K562 (cell line): ENCODE data around the gene RBP3. TPM values are rescaled to one million over a fixed set of nuclear protein-coding genes. Genes with fewer than 3 reads are reported as not detected.
A peak's percentile ranks its signal among the peaks of the same experiment; 100 is the strongest.

Experiments
- ATAC-seq: fragments of 200-7000 bp; cut with Tn5 transposase; 3 replicates; pipeline ENCODE4 v1.9.1; 2020; ENCODE audit warnings: moderate library complexity
- BruUV-seq: library from RNA; stranded (reverse); fragments of 400-500 nt; replicated peaks from 2 replicates; lab custom pipeline; 2021; lab: Mats Ljungman, UMichigan
- CTCF ChIA-PET: fragments of 300-600 bp; formaldehyde crosslinking; extraction: SDS; loops from one replicate; lab custom pipeline; 2021; ENCODE audit warnings: low intra/inter-chr PET ratio; lab: Yijun Ruan, JAX
- POLR2A ChIA-PET: fragments of 300-600, 350-650 bp; sonication (Branson Sonifier 250); formaldehyde crosslinking; extraction: SDS; loops from one replicate; lab custom pipeline; 2021; ENCODE audit warnings: antibody characterized with exemption, inconsistent platforms; lab: Yijun Ruan, JAX
- DNase-seq, 4 experiments: peaks; one replicate each; pipeline versions ENCODE4 v3.0.0 to v3.0.0-alpha.2; 2011 to 2018; ENCODE audit warnings: low spot score in 3 of 4, mixed read lengths in 3 of 4; ENCODE audit errors: extremely low read depth in 1 of 4
- FAIRE-seq: peaks from 2 replicates; lab custom pipeline; 2011; peaks lifted over from hg19 to GRCh38; lab: Jason Lieb, UNC
- H2AFZ ChIP-seq: 2 replicates; pipeline ENCODE4 v1.6.0; 2011; ENCODE audit warnings: low read depth, low read length, control low read depth, inconsistent platforms
- H3K27ac ChIP-seq: fragments of 200-600 bp; 3 replicates; pipeline ENCODE4 v1.8.0; 2011; ENCODE audit warnings: low read depth, mild to moderate bottlenecking, control low read depth, inconsistent platforms, low read length, moderate library complexity, mixed read lengths; ENCODE audit errors: extremely low read depth
- H3K27me3 ChIP-seq, 2 experiments: fragments of 300-600 bp in 1 of 2; 2 replicates in 1 of 2; 3 replicates in 1 of 2; pipeline versions ENCODE4 v1.6.0 to v1.8.0; 2011; ENCODE audit warnings: inconsistent platforms in 2 of 2, low read length in 2 of 2, mild to moderate bottlenecking in 1 of 2, mixed read lengths in 1 of 2, moderate library complexity in 1 of 2; ENCODE audit not compliant: control insufficient read depth in 2 of 2, insufficient read depth in 2 of 2
- H3K36me3 ChIP-seq: fragments of 300-600 bp; 3 replicates; pipeline ENCODE4 v1.8.0; 2011; ENCODE audit warnings: mild to moderate bottlenecking, low read length, inconsistent platforms; ENCODE audit not compliant: control insufficient read depth, insufficient read depth
- H3K4me1 ChIP-seq, 2 experiments: fragments of 200-600 bp in 1 of 2; replicated peaks in 1 of 2; 2 replicates in 1 of 2; 3 replicates in 1 of 2; pipeline versions ENCODE4 v1.5.1 to v1.8.0; 2011; ENCODE audit warnings: inconsistent platforms in 2 of 2, low read length in 2 of 2, mild to moderate bottlenecking in 1 of 2, mixed read lengths in 1 of 2, moderate library complexity in 1 of 2; ENCODE audit not compliant: control insufficient read depth in 2 of 2, insufficient read depth in 2 of 2
- H3K4me2 ChIP-seq: 2 replicates; pipeline ENCODE4 v1.6.1; 2011; ENCODE audit warnings: low read length, control low read depth, inconsistent platforms, mixed read lengths; ENCODE audit not compliant: insufficient read depth
- H3K4me3 ChIP-seq: fragments of 200-600 bp; sonication (generic), shearing (Covaris generic); 2 replicates; pipeline ENCODE4 v1.5.1; 2016; ENCODE audit warnings: control low read depth, inconsistent platforms
- H3K79me2 ChIP-seq: fragments of 200-600 bp; 3 replicates; pipeline ENCODE4 v1.8.0; 2011; ENCODE audit warnings: low read length, inconsistent platforms; ENCODE audit not compliant: control insufficient read depth, insufficient read depth
- H3K9ac ChIP-seq, 2 experiments: 2 replicates each; pipeline versions ENCODE4 v1.6.0 to v1.6.1; 2011; ENCODE audit warnings: low read depth in 2 of 2, low read length in 2 of 2, control low read depth in 1 of 2, inconsistent platforms in 1 of 2, mild to moderate bottlenecking in 1 of 2, mixed read lengths in 1 of 2; ENCODE audit not compliant: insufficient read depth in 1 of 2
- H3K9me1 ChIP-seq: one replicate; pipeline ENCODE4 v1.6.0; 2011; ENCODE audit warnings: inconsistent platforms, mild to moderate bottlenecking, low read length, moderate library complexity; ENCODE audit not compliant: control insufficient read depth, insufficient read depth
- H3K9me3 ChIP-seq: replicated peaks from 2 replicates; pipeline ENCODE4 v1.5.1; 2011; ENCODE audit warnings: low read depth, low read length, inconsistent platforms; ENCODE audit not compliant: control insufficient read depth, insufficient read depth
- H4K20me1 ChIP-seq: replicated peaks from 2 replicates; pipeline ENCODE4 v1.6.1; 2011; ENCODE audit warnings: low read length, inconsistent platforms, mixed read lengths; ENCODE audit not compliant: control insufficient read depth, insufficient read depth
- BRF1 ChIP-seq: IDR thresholded peaks from 3 replicates; pipeline ENCODE4 v1.6.1; 2011; ENCODE audit warnings: borderline replicate concordance, mild to moderate bottlenecking; ENCODE audit not compliant: insufficient read length; ENCODE audit errors: extremely low read depth
- GTF2B ChIP-seq: IDR thresholded peaks from 2 replicates; pipeline ENCODE4 v1.6.1; 2011; ENCODE audit not compliant: insufficient read length; ENCODE audit errors: extremely low read depth
- HDAC3 ChIP-seq: fragments of 450-650 bp; IDR thresholded peaks from 2 replicates; pipeline ENCODE4 v1.6.1; 2018; ENCODE audit warnings: borderline replicate concordance, mild to moderate bottlenecking, moderate library complexity; ENCODE audit not compliant: partially characterized antibody
- RAD21 ChIP-seq, 2 experiments: fragments of 250-450 bp in 1 of 2; fragments of 450-650 bp in 1 of 2; sonication (Bioruptor Pico) in 1 of 2; formaldehyde crosslinking in 1 of 2; IDR thresholded peaks in 1 of 2; conservative IDR thresholded peaks in 1 of 2; 2 replicates each; pipeline versions ENCODE4 v1.4.0 to v1.8.0; 2020 to 2022; ENCODE audit warnings: mild to moderate bottlenecking in 2 of 2, moderate library complexity in 1 of 2
- RB1 ChIP-seq: fragments of 450-650 bp; IDR thresholded peaks from 2 replicates; pipeline ENCODE4 v1.6.1; 2017; ENCODE audit warnings: low read depth, mild to moderate bottlenecking
- SMC3 ChIP-seq: conservative IDR thresholded peaks from 2 replicates; pipeline ENCODE4 v1.6.1; 2011; ENCODE audit warnings: low read depth, low read length, improper control_type of control experiment; ENCODE audit not compliant: insufficient read depth
- SPI1 ChIP-seq: IDR thresholded peaks from 2 replicates; pipeline ENCODE4 v1.6.1; 2011; ENCODE audit warnings: low read depth, low read length, control low read depth, borderline replicate concordance
- U2AF1 ChIP-seq: fragments of 200-400 bp; formaldehyde crosslinking; optimal IDR thresholded peaks from 2 replicates; pipeline ENCODE3; 2017; ENCODE audit warnings: mild to moderate bottlenecking, low read depth, low read length, moderate library complexity
- XRCC5 ChIP-seq: fragments of 200-400 bp; formaldehyde crosslinking; IDR thresholded peaks from 2 replicates; pipeline ENCODE4 v1.6.1; 2017; ENCODE audit warnings: low read depth, mild to moderate bottlenecking, low read length
- ZNF212 ChIP-seq: fragments of 450-650 bp; formaldehyde crosslinking; IDR thresholded peaks from 2 replicates; pipeline ENCODE4 v1.4.0; 2020; ENCODE audit warnings: mild to moderate bottlenecking
- WGBS: fragments of 100-300 bp; shearing (Covaris generic); methylation state at CpG from one replicate; pipeline ENCODE4 v1.1.6; 2016; ENCODE audit warnings: low coverage, mixed read lengths; ENCODE audit not compliant: insufficient coverage; ENCODE audit errors: missing lambda C conversion rate; 5-methylcytosine and 5-hydroxymethylcytosine counted together
- in situ Hi-C: fragments of 300-500 bp; cut with MboI; formaldehyde crosslinking; loops from 4 replicates; pipeline ENCODE4 v1.15.0; 2018; ENCODE audit warnings: inconsistent platforms, mixed read lengths
- intact Hi-C: fragments of 100-400 bp; cut with micrococcal nuclease; formaldehyde crosslinking; loops from 2 replicates; pipeline ENCODE4 v1.14.2; 2022
- polyA plus RNA-seq, 8 experiments: library from polyadenylated mRNA; depleted of rRNA in 4 of 8; stranded (reverse) in 5 of 8; unstranded in 3 of 8; fragments of >200 nt; fragmentation: Nextera tagmentation in 2 of 8; fragmentation: Illumina TruSeq in 1 of 8; extraction: Ambion mirVana in 2 of 8; extraction: Trizol in 1 of 8; gene quantifications; 2 replicates each; pipeline versions ENCODE4 v1.2.1 to v1.2.3, GENCODE V29; 2011 to 2014; ENCODE audit warnings: inconsistent platforms in 1 of 8, missing spikeins in 1 of 8
- total RNA-seq, 7 experiments: library from RNA; depleted of rRNA in 6 of 7; stranded (reverse); fragments of >200 nt in 6 of 7; fragmentation: Illumina TruSeq in 2 of 7; extraction: Trizol in 2 of 7; gene quantifications; 2 replicates each; pipeline versions ENCODE4 v1.2.1 to v1.2.3, GENCODE V29; 2011 to 2021; ENCODE audit warnings: low replicate concordance in 1 of 7
- TF ChIP-seq, protein P1 (sequence below): fragments of 450-650 bp; formaldehyde crosslinking; IDR thresholded peaks from 2 replicates; pipeline ENCODE4 v1.4.0; 2020; ENCODE audit warnings: mild to moderate bottlenecking, moderate library complexity
- TF ChIP-seq, protein P2 (sequence below): fragments of 250-450 bp; sonication (Bioruptor Pico); IDR thresholded peaks from 2 replicates; pipeline ENCODE4 v1.5.0; 2021

The RBP3 gene
- total and polyA plus RNA-seq, 9 of the 15 experiments (the other 6 are each of a cell fraction or from before 2014, with no cell fraction given), result not detected

- no TSS peak for BruUV-seq
- no peaks in the 10 kb centered on the region for H3K9me1 ChIP-seq
- no peak overlapping the region for H3K27ac ChIP-seq
- FAIRE-seq (no peak), ATAC-seq (peak; percentile 96), DNase-seq (peak; percentile 76 to 89 (median 84))
- H2AFZ ChIP-seq, result no peak overlapping the region
- H3K4me2 ChIP-seq, result no peak overlapping the region
- H4K20me1 ChIP-seq, result no peaks in the 10 kb centered on the region
- POLR2A ChIA-PET, result interaction anchor here (1.0 kb wide), 1 partner anchor 16 kb away, joined by 3 read pairs; no protein-coding TSS in a partner anchor
- CTCF ChIA-PET, result no interaction called here
- intact Hi-C loops (loop anchor here (2.0 to 5.0 kb wide), 2 partner anchors 36 to 91 kb away; no protein-coding TSS in a partner anchor), in situ Hi-C loops (no loop called here)
- no peak overlapping the region for H3K4me3 ChIP-seq
- no peaks in the 10 kb centered on the region for H3K36me3 ChIP-seq
- peaks cover 22 to 43% of the 10 kb centered on the region in 2 experiments for H3K27me3 ChIP-seq
- no peaks in the 10 kb centered on the region for H3K79me2 ChIP-seq
- H3K9ac ChIP-seq, result no peak overlapping the region
- H3K9me3 ChIP-seq, result no peaks in the 10 kb centered on the region
- 22% methylated on average over 9 of the region's 9 CpGs for WGBS
- H3K4me1 ChIP-seq, result peaks cover 0 to 3% of the 10 kb centered on the region in 2 experiments; a peak in 1 of 5 replicates
- TF ChIP-seq XRCC5, result 0 out of 2 replicates have a peak, but pooled peaks have one; percentile 43
- TF ChIP-seq HDAC3, result no peak
- 0 out of 2 replicates have a peak, but pooled peaks have one; percentile 31 for TF ChIP-seq RB1
- TF ChIP-seq, protein P1, sequence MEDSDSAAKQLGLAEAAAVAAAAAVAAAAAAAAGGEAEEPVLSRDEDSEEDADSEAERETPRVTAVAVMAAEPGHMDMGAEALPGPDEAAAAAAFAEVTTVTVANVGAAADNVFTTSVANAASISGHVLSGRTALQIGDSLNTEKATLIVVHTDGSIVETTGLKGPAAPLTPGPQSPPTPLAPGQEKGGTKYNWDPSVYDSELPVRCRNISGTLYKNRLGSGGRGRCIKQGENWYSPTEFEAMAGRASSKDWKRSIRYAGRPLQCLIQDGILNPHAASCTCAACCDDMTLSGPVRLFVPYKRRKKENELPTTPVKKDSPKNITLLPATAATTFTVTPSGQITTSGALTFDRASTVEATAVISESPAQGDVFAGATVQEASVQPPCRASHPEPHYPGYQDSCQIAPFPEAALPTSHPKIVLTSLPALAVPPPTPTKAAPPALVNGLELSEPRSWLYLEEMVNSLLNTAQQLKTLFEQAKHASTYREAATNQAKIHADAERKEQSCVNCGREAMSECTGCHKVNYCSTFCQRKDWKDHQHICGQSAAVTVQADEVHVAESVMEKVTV (CRISPR knock-in tag), result peak; percentile 70
- TF ChIP-seq ZNF212 (CRISPR knock-in tag), result no peak
- TF ChIP-seq SMC3, result peak; percentile 84
- peak; percentile 89 for TF ChIP-seq SPI1
- no peak for TF ChIP-seq GTF2B
- peak; percentile 62 to 84 for TF ChIP-seq RAD21 (CRISPR knock-in tag; conservative IDR thresholded peaks at IDR 0.05 in 1 of 2, IDR thresholded peaks at IDR 0.05 in 1 of 2)
- TF ChIP-seq U2AF1, result no peak
- TF ChIP-seq, protein P2, sequence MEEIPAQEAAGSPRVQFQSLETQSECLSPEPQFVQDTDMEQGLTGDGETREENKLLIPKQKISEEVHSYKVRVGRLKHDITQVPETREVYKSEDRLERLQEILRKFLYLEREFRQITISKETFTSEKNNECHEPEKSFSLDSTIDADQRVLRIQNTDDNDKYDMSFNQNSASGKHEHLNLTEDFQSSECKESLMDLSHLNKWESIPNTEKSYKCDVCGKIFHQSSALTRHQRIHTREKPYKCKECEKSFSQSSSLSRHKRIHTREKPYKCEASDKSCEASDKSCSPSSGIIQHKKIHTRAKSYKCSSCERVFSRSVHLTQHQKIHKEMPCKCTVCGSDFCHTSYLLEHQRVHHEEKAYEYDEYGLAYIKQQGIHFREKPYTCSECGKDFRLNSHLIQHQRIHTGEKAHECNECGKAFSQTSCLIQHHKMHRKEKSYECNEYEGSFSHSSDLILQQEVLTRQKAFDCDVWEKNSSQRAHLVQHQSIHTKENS (CRISPR knock-in tag), result no peak
- TF ChIP-seq BRF1, result no peak
Observed at GRCh38 chr10:47361293-47361692, 13.1 kb downstream of the RBP3 start.
